NCI-H748 (cell line): Measurements from ENCODE around the gene UNCX.
A peak's percentile ranks its signal among the peaks of the same experiment; 100 is the strongest.
"Not testable (repeated sequence)": the region's sequence is repeated elsewhere in the genome, so short reads cannot be mapped to it uniquely, and the experiment has no call there.

Source experiments
- DNase-seq: peaks from one replicate; lab custom pipeline; 2025; ENCODE audit not compliant: unreplicated experiment; lab: John Stamatoyannopoulos, UW

UNCX gene

DNA sequence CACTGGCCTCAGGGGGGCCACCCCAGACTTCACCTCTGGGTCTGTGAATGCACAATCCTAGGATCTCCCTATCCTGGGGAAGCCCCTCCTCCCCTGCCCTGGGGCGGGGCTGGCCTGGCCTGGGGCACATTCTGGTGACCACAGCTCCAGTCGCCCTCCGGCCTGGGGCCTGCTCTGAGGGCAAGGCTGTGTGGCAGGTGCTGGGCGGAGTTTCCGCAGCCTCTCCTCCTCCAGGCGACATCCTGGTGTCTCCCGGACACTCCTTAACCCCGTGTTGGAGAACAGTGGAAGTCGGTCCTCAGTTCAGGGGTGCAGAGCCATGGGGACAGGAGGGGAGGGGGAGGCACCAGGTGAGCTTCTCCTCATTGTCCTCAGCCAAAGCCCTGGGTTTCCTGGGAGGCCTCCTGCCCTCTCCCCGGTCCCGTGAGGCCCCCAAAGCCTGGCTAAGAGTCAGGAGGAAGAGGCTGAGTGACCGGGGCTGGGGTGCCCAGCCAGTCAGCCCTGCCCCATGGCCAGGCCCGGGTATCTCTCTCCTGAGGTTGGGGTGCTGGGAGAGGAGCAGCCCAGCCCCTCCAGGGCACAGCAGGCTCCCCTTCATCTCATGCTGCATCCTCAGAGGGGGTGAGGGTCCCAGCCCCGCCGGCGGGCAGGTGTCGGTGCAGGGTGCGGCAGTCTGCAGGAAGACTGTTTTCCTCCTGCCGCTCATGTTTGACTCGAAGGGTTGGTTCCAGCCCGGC, 22.6 kb downstream of the UNCX start:
- no peak for DNase-seq

DNA sequence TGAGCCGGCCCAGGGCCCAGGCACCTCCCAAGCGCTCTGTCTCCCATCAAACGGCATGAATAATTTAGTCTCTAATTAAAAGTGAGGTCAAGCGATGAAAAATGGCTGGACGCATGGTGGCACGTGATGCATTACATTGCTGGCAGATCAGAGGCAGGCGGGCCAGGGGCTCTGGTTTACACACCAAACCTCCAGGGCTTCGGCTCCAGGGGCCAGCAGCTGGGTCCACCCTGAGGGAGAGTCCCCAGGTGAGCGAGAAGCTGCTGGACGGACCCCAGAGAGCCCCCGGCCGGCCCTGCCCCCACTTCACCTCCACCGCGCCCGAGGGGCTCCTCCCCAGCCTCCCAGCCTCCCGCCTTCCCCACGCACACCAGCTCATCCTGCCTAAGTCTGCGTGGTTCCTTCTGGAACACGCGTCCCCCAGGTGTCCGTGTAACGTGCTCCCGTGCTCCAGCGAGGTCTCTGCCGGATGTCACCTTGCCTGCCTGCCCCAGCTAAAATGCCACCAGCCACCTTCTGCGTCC, 23.2 kb downstream of the UNCX start:
- no peak for DNase-seq

GRCh38 chr7:1256621-1257020, 23.9 kb downstream of the UNCX start:
- DNase-seq, result no peak

- DNase-seq, result no peak
Observed at GRCh38 chr7:1257221-1257620, 24.5 kb downstream of the UNCX start.

- DNase-seq, result no peak
Observed at GRCh38 chr7:1257863-1258262, 25.2 kb downstream of the UNCX start.

DNA sequence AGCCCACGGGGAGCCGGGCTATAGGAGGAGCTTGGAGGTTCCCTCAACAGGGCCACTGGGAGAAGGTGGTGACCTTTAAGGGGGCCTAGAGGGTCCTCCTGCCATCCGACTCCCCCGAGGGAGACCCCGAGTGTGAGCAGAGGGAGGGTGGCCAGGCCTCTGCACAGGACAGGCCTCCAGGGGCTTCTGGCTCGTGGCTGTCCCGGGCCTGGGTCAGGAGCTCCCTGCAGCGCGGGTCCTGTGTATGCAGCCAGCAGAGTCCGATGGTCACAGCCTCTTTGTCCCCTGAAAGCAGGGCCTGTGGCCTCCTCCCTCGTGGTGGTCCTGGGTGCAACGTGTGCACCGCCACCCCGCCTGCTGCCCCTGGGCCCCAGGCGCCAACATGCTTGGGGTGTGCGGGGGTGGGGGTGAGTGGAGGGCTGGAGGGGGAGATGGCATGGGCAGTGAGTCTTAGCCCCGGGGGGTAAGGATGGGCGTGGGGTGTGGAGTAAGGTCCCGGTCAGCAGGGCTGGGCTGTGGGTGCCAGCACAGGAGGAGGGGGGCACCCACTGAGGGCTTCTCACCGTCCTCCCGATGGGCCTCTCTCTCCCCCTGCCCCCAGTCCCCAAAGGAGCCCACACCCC, 27.1 kb downstream of the UNCX start:
- DNase-seq, result no peak

DNA sequence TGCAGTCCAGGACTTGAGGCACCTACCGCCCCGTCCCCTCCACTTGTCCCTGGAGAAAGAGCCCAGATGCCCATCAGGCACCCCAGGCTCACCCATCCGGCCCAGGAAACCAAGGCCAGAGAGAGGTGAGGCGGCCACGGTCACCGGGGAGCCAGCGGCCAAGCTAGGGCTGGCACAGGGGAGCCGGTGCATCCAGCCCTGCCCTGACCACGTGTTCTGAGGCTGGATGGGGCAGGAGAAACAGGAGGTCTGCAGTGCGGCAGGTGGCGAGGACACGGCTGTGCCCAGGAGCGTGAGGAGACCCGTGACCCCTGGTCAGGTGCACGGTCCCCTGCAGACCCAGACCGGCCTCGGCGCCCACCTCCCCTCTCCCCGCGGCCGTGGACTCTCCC, 27.6 kb downstream of the UNCX start:
- no peak for DNase-seq

DNA sequence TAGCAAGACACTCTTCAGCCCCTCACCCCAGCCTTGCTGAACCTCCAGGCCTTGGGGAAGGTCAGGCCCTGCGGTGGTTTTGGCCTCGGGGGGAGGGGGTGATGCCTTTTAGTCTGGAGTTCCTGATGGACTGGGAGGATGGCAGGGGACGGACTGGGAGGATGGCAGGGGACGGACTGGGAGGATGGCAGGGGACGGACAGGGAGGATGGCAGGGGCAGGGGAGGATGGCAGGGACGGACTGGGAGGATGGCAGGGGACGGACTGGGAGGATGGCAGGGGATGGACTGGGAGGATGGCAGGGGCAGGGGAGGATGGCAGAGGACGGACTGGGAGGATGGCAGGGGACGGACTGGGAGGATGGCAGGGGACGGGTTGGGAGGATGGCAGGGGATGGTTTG, 28.4 kb downstream of the UNCX start:
- DNase-seq, result not testable (repeated sequence)

DNA sequence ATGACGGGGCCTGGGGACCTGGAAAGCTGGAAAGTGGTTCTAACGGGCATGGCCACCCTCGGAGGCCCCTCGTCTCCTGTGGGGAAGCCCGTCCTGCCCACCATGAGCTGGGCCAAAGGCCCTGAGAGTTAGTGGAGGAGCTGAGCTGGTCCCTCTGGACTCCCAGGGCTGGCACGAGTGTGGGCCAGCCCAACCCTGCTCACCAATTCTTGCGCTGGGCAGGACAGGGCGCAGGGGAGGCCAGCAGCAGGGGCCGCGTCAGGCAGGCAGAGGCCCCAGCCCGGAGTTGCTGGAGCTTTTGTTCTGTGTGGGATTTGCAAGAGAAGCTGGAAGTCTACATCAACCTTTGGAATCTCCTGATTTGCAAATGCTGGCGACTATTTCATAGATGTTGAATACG, 29.8 kb downstream of the UNCX start:
- DNase-seq, result no peak

- no peak for DNase-seq
Observed at GRCh38 chr7:1263391-1263951, 30.8 kb downstream of the UNCX start.

GRCh38 chr7:1264345-1265280, 31.9 kb downstream of the UNCX start:
- DNase-seq, result no peak

DNA sequence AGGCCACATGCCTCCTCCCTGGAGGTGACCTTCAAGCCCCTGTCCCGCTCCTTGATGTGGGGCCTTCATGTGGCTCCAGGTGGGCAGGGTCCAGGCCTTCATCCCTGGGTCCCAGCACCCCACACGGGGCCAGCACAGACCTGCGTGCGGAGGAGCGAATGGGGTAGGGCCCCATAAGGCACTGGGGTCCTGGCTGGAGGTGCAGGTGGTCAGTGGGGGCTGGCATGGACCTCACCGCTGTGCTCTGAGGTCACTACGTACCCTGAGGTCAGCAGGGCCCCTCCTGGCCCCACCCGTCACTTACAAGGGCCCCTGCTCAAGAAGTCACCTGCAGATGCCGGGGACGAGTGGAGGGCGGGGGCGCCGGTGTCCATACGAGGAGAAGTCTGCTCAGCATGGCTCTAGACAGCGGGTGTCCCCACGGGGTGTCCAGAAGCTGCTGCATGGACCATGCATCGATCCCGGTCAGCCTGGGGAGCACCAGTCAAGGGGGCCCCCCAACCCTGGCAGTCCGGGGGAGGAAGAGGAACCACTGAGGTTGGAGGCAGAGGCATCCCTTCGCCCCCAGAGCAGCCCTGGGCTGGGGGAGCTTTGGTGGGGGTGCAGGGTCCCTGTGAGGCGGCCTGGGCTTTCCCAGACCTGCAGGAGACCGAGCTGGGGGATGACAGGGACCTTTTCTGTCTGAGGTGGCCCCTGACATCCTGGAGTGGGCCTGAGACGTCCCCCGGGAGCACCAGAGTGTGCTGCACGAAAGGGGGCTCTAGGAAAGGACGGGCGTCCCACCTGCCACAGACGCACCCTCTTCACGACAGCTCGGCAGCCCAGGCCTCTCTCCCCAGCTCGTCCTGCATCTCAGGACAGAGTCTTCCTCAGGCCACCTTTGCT, 34.6 kb downstream of the UNCX start:
- DNase-seq, result no peak

GRCh38 chr7:1268076-1268815, 35.6 kb downstream of the UNCX start:
- DNase-seq, result no peak

- peak; percentile 64 for DNase-seq
Observed at GRCh38 chr7:1268866-1269265, 36.2 kb downstream of the UNCX start.

- DNase-seq, result peak; percentile 42
Observed at GRCh38 chr7:1269336-1269890, 36.7 kb downstream of the UNCX start.

- DNase-seq, result no peak
Observed at GRCh38 chr7:1270181-1270580, 37.5 kb downstream of the UNCX start.

GRCh38 chr7:1271046-1271445, 38.4 kb downstream of the UNCX start:
- DNase-seq, result no peak

- no peak for DNase-seq
Observed at GRCh38 chr7:1271656-1272055, 39.0 kb downstream of the UNCX start.

DNA sequence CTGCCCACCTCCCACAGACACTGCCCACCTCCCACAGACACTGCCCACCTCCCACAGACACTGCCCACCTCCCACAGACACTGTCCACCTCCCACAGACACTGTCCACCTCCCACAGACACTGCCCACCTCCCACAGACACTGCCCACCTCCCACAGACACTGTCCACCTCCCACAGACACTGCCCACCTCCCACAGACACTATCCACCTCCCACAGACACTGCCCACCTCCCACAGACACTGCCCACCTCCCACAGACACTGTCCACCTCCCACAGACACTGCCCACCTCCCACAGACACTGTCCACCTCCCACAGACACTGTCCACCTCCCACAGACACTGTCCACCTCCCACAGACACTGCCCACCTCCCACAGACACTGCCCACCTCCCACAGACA, 39.5 kb downstream of the UNCX start:
- not testable (repeated sequence) for DNase-seq
